Heart right ventricle (tissue), 16 donors: ENCODE data around the gene MRPS31. TPM values are rescaled to one million over a fixed set of nuclear protein-coding genes. Genes with fewer than 3 reads are reported as not detected.

Source experiments
- ATAC-seq, 8 donors: fragments of 200-7000 bp; cut with Tn5 transposase; one replicate each; pipeline ENCODE4 v1.9.1; 2020; ENCODE audit warnings: mild to moderate bottlenecking in 8 of 8, moderate library complexity in 8 of 8, moderate number of reproducible peaks in 1 of 8
- DNase-seq, 2 donors: peaks; one replicate each; pipeline ENCODE4 v3.0.0-alpha.2; 2020
- H3K27ac ChIP-seq, 10 donors: fragments of 200-600 bp; sonication (generic) in 2 of 10; one replicate each; pipeline versions ENCODE4 v1.5.0 to v1.8.0; 2020 to 2022; ENCODE audit warnings: mild to moderate bottlenecking in 3 of 10
- H3K27me3 ChIP-seq, 7 donors: fragments of 200-600 bp; one replicate each; pipeline ENCODE4 v1.8.0; 2021 to 2022; ENCODE audit warnings: mild to moderate bottlenecking in 2 of 7
- H3K36me3 ChIP-seq, 9 donors: fragments of 200-600 bp; sonication (generic) in 1 of 9; one replicate each; pipeline versions ENCODE4 v1.5.0 to v1.8.0; 2020 to 2022; ENCODE audit warnings: mild to moderate bottlenecking in 2 of 9
- H3K4me1 ChIP-seq, 9 donors: fragments of 200-600 bp; sonication (generic) in 1 of 9; one replicate each; pipeline versions ENCODE4 v1.5.0 to v1.8.0; 2020 to 2022; ENCODE audit warnings: mild to moderate bottlenecking in 4 of 9
- H3K4me3 ChIP-seq, 10 donors: fragments of 200-600 bp; sonication (generic) in 2 of 10; one replicate each; pipeline versions ENCODE4 v1.5.0 to v1.8.0; 2020 to 2022; ENCODE audit warnings: mild to moderate bottlenecking in 7 of 10, moderate library complexity in 2 of 10
- H3K9me3 ChIP-seq, 11 donors: fragments of 200-600 bp in 10 of 11; sonication (generic) in 2 of 11; one replicate each; pipeline versions ENCODE4 v1.5.0 to v1.8.0; 2013 to 2022; ENCODE audit warnings: mild to moderate bottlenecking in 2 of 11, control low read depth in 1 of 11, moderate library complexity in 1 of 11
- CTCF ChIP-seq, 9 donors: fragments of 200-600 bp; sonication (generic) in 2 of 9; IDR thresholded peaks; one replicate each; pipeline versions ENCODE4 v1.5.0 to v1.8.0; 2021 to 2022; ENCODE audit warnings: antibody characterized with exemption in 9 of 9, mild to moderate bottlenecking in 5 of 9, moderate library complexity in 1 of 9
- WGBS, 2 donors: extraction: QIAGEN DNeasy Blood & Tissue Kit; methylation state at CpG; one replicate each; pipeline ENCODE4 v1.1.7; 2013; ENCODE audit warnings: inconsistent platforms in 1 of 2; 5-methylcytosine and 5-hydroxymethylcytosine counted together
- intact Hi-C, 10 donors: fragments of 100-400 bp; cut with DNase I; formaldehyde crosslinking; loops; one replicate each; pipeline versions ENCODE4 v1.11.1 to v1.14.2; 2022
- polyA plus RNA-seq, 2 donors: library from polyadenylated mRNA; stranded (reverse); fragments of 200-250 nt; gene quantifications; one replicate each; pipeline ENCODE4 v1.2.3, GENCODE V29; 2013
- total RNA-seq, 10 donors: library from RNA; stranded (reverse); fragmentation: NEBNext Ultra II Directional in 3 of 10; extraction: Animal tissue kit (Norgen Biotek cat#: 25700) in 3 of 10; gene quantifications; one replicate each; pipeline versions ENCODE4 v1.2.1 to v1.2.4, GENCODE V29; 2021 to 2023
- donor health status: Arrhythmogenic right ventricular cardiomyopathy.
- donor health status: ischemic (EF 13 %, LVEDD 7.1; RV severe dilation, severe dysfunction).
- donor health status: healthy with polysubstance abuse.
- donor health status: DM: no; HTN: yes; CAD: no.
- donor health status: DM: no; HTN: no; CAD: no.
- donor health status: ischemic (EF 25% LVEDD 6.9; RV normal size, moderate dysfunction).
- donor health status: ischemic (EF 25% LVEDD 5.7; RV mildly dilated, moderate dysfunction).
- donor health status: healthy.
- donor health status: DM: yes; HTN: yes; CAD: no.
- donor health status: Ischemic cardiomyopathy.
- donor health status: ischemic (EF 35%, LVEDD 5.7; RV mildly dilated, moderate dysfunction).
- donor health status: nonischemic (EF 11% LVEDD 7.7; RV severe dilation, severe dysfunction).
- donor health status: DM: yes; HTN: yes; CAD: no.
- donor health status: PGD.
- donor health status: ischemic (EF 29% LVEDD 5.4; RV normal size, mild dysfunction).
- donor health status: nonischemic (EF 23%, LVEDD 6.1; RV moderate dilation, normal function).

The MRPS31 gene
- total and polyA plus RNA-seq, 12 donors, result 22.2 to 121 (median 30.5) TPM

GRCh38 chr13:40777166-40777808 is 6.3 kb upstream of the MRPS31 start:
- intact Hi-C loops, result loop anchor here in 6 of 10 donors (5.0 to 10.0 kb wide), 4 partner anchors 278 to 1095 kb away; no protein-coding TSS in a partner anchor
- 12 to 14% methylated on average over 7 of the region's 7 CpGs for WGBS, 2 donors
- H3K4me1 ChIP-seq, result peaks cover 0 to 25% (median 0%) of the 10 kb centered on the region in 9 donors
- ATAC-seq, result peak; percentile 57 to 88 (median 82)
- no peaks in the 10 kb centered on the region for H3K36me3 ChIP-seq
- H3K4me3 ChIP-seq, result peak overlapping the region in 6 of 10 donors; percentile 21 to 41 (median 37)
- no peaks in the 10 kb centered on the region for H3K9me3 ChIP-seq
- H3K27me3 ChIP-seq, result no peaks in the 10 kb centered on the region
- TF ChIP-seq CTCF (IDR thresholded peaks at IDR 0.05), result peak; percentile 43 to 80 (median 67)
- H3K27ac ChIP-seq, result peak overlapping the region in 2 of 10 donors; percentile 44 to 79
- peak in 1 of 2 donors; percentile 47 for DNase-seq

GRCh38 chr13:40776681-40777165 is 5.7 kb upstream of the MRPS31 start:
- peak overlapping the region in 2 of 10 donors; percentile 44 to 79 for H3K27ac ChIP-seq
- WGBS, 2 donors, result 47 to 58% methylated on average over 7 of the region's 7 CpGs
- no peaks in the 10 kb centered on the region for H3K27me3 ChIP-seq
- ATAC-seq (peak in 5 of 8 donors; percentile 18 to 43 (median 21)), DNase-seq (no peak)
- no peaks in the 10 kb centered on the region for H3K9me3 ChIP-seq
- H3K36me3 ChIP-seq, result no peaks in the 10 kb centered on the region
- no peak for TF ChIP-seq CTCF (IDR thresholded peaks at IDR 0.05)
- intact Hi-C loops, result loop anchor here in 6 of 10 donors (5.0 to 10.0 kb wide), 4 partner anchors 278 to 1094 kb away; no protein-coding TSS in a partner anchor
- H3K4me3 ChIP-seq, result peak overlapping the region in 1 of 10 donors; percentile 36
- peaks cover 0 to 25% (median 0%) of the 10 kb centered on the region in 9 donors for H3K4me1 ChIP-seq

GRCh38 chr13:40776232-40776631 is 5.2 kb upstream of the MRPS31 start:
- H3K9me3 ChIP-seq, result no peaks in the 10 kb centered on the region
- ATAC-seq, result no peak
- intact Hi-C loops, result loop anchor here in 6 of 10 donors (5.0 to 10.0 kb wide), 4 partner anchors 279 to 1094 kb away; no protein-coding TSS in a partner anchor
- no peak for TF ChIP-seq CTCF (IDR thresholded peaks at IDR 0.05)
- H3K4me1 ChIP-seq, result peaks cover 0 to 29% (median 0%) of the 10 kb centered on the region in 9 donors
- no peak for DNase-seq
- H3K4me3 ChIP-seq, result peak overlapping the region in 1 of 10 donors; percentile 36
- no peaks in the 10 kb centered on the region for H3K36me3 ChIP-seq
- no peaks in the 10 kb centered on the region for H3K27me3 ChIP-seq
- 82 to 83% methylated on average over 7 of the region's 7 CpGs for WGBS, 2 donors
- H3K27ac ChIP-seq, result peak overlapping the region in 1 of 10 donors; percentile 79

- intact Hi-C loops, result loop anchor here in 6 of 10 donors (5.0 to 10.0 kb wide), 5 partner anchors 280 to 1092 kb away; partner anchors contain the start of gene WBP4 (in 1 of the 6)
- WGBS, 2 donors, result 65% methylated on average over 6 of the region's 6 CpGs
- Histone ChIP-seq H3K27me3 (no peaks in the 10 kb centered on the region), H3K4me1 (peaks cover 0 to 38% (median 9%) of the 10 kb centered on the region in 9 donors), H3K4me3 (no peak overlapping the region), H3K36me3 (no peaks in the 10 kb centered on the region), H3K9me3 (no peaks in the 10 kb centered on the region), H3K27ac (no peak overlapping the region)
- DNase-seq (no peak), ATAC-seq (no peak)
- no peak for TF ChIP-seq CTCF (IDR thresholded peaks at IDR 0.05)
Observed at GRCh38 chr13:40774672-40775071, 3.7 kb upstream of the MRPS31 start.
